Adrenal gland (tissue), 12 donors: Measurements from ENCODE around the gene HOXD1. TPM values are rescaled to one million over a fixed set of nuclear protein-coding genes. Genes with fewer than 3 reads are reported as not detected.
A peak's percentile ranks its signal among the peaks of the same experiment; 100 is the strongest.

ENCODE experiments used
- DNase-seq, 7 donors: peaks; one replicate each; pipeline ENCODE4 v3.0.0-alpha.2; 2019 to 2020
- H3K27ac ChIP-seq, 5 donors: fragments of 200-600 bp; sonication (generic) in 4 of 5; 1 replicate in 3 of 5; 2 replicates in 2 of 5; pipeline versions ENCODE4 v1.5.1 to v1.8.0; 2016 to 2020; ENCODE audit warnings: mild to moderate bottlenecking in 1 of 5
- H3K27me3 ChIP-seq: fragments of 200-600 bp; 2 replicates; pipeline ENCODE4 v1.8.0; 2021
- H3K36me3 ChIP-seq, 2 donors: fragments of 200-600 bp; replicated peaks in 1 of 2; 1 replicate in 1 of 2; 2 replicates in 1 of 2; pipeline versions ENCODE4 v1.5.1 to v1.8.0; 2018 to 2022
- H3K4me1 ChIP-seq, 2 donors: fragments of 200-600 bp; replicated peaks in 1 of 2; 1 replicate in 1 of 2; 2 replicates in 1 of 2; pipeline versions ENCODE4 v1.5.1 to v1.8.0; 2018 to 2021
- H3K4me3 ChIP-seq, 4 donors: fragments of 200-600 bp; sonication (generic) in 3 of 4; one replicate each; pipeline ENCODE4 v1.5.1; 2016 to 2018
- H3K9me3 ChIP-seq, 3 donors: fragments of 200-600 bp; sonication (generic) in 1 of 3; replicated peaks in 1 of 3; 1 replicate in 2 of 3; 2 replicates in 1 of 3; pipeline versions ENCODE4 v1.5.1 to v1.8.0; 2016 to 2021
- CTCF ChIP-seq, 6 experiments: fragments of 450-650 bp in 4 of 6; fragments of 200-600 bp in 2 of 6; sonication (generic) in 1 of 6; IDR thresholded peaks; 1 replicate in 5 of 6; 2 replicates in 1 of 6; pipeline versions ENCODE4 v1.5.1 to v1.8.0; 2016 to 2021; ENCODE audit warnings: antibody characterized with exemption in 6 of 6, mild to moderate bottlenecking in 2 of 6, moderate library complexity in 1 of 6
- POLR2A ChIP-seq, 2 donors: fragments of 450-650 bp; IDR thresholded peaks; one replicate each; pipeline ENCODE4 v1.6.1; 2017; ENCODE audit warnings: antibody characterized with exemption in 2 of 2, mild to moderate bottlenecking in 2 of 2, moderate library complexity in 1 of 2
- WGBS, 4 donors: extraction: QIAGEN DNeasy Blood & Tissue Kit in 2 of 4; methylation state at CpG; one replicate each; pipeline versions ENCODE4 v1.1.5 to v1.1.7; 2013 to 2017; 5-methylcytosine and 5-hydroxymethylcytosine counted together
- intact Hi-C, 2 donors: fragments of 100-400 bp; cut with DNase I; formaldehyde crosslinking; loops; one replicate each; pipeline versions ENCODE4 v1.14.1 to v1.15.0; 2022 to 2023
- polyA plus RNA-seq, 3 donors: library from polyadenylated mRNA; stranded (reverse); fragments of 200-250 nt in 2 of 3; fragments of 350-450 nt in 1 of 3; fragmentation: Illumina TruSeq in 1 of 3; extraction: RNeasy Lipid Tissue Mini Kit (QIAGEN cat#74804) in 1 of 3; gene quantifications; one replicate each; pipeline ENCODE4 v1.2.3, GENCODE V29; 2013 to 2014
- total RNA-seq, 9 donors: library from RNA; depleted of rRNA in 4 of 9; stranded (reverse); fragments of >200 nt in 4 of 9; fragments of 120-200 nt in 1 of 9; fragmentation: NEBNext Ultra II Directional in 1 of 9; extraction: Animal tissue kit (Norgen Biotek cat#: 25700) in 1 of 9; gene quantifications; one replicate each; pipeline versions ENCODE4 v1.1.0 to v1.2.4, GENCODE V29; 2013 to 2023
- donor health status: healthy with polysubstance abuse.
- donor health status: Bipolar disorder and iron deficiency.
- donor health status: DM: yes; HTN: yes; CAD: no.
- donor health status: DM: no; HTN: no; CAD: no.
- donor health status: DM: no; HTN: no; CAD: no.
- donor health status: DM: yes; HTN: yes; CAD: no.

Gene HOXD1
- total and polyA plus RNA-seq, 12 donors: 0.18 to 0.72 (median 0.31) TPM; not detected in 4

DNA sequence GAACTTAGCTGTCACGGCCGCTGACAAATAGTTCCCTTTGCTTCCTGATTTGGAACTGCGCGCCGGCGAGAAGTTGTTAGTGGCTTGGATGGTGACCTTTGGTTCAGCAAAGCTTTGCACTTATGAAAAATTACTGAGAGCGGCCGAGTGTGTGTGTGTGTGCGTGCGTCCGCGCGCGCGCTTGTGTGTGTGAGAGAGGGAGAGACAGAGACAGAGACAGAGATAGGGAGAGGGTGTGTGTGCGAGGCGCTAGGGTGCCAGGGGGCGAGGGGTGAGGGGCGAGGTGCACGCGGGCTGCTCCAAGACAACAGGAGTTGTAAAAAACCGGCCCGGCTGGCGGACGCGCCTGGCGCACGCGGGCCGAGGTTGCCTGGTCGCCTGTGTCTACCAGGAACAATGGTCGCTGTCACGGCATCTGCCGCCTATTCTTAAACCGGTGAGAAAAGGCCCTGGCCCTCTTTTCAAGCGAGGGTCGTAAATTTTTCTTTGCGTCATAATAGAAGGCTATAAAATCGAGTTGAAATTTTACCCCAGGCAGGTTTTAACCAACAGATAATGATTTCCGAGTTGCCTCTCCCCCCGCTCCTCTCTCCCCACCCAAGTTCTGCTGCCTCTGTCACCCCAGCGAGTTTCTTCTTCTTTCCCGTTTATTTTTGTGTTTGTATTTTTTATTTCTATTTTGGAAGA lies 30.8 kb upstream of the HOXD1 start:
- intact Hi-C loops: no loop called here
- Histone ChIP-seq H3K4me1 (no peaks in the 10 kb centered on the region), H3K36me3 (peaks cover 0 to 30% of the 10 kb centered on the region in 2 donors), H3K27ac (no peak overlapping the region), H3K27me3 (no peaks in the 10 kb centered on the region), H3K9me3 (no peaks in the 10 kb centered on the region), H3K4me3 (no peak overlapping the region)
- 58 to 66% (median 61%) methylated on average over 43 of the region's 43 CpGs for WGBS, 4 donors
- DNase-seq: peak in 2 of 7 donors; percentile 20 to 55
- TF ChIP-seq POLR2A (IDR thresholded peaks at IDR 0.05): no peak
- no peak for TF ChIP-seq CTCF (IDR thresholded peaks at IDR 0.05)

DNA sequence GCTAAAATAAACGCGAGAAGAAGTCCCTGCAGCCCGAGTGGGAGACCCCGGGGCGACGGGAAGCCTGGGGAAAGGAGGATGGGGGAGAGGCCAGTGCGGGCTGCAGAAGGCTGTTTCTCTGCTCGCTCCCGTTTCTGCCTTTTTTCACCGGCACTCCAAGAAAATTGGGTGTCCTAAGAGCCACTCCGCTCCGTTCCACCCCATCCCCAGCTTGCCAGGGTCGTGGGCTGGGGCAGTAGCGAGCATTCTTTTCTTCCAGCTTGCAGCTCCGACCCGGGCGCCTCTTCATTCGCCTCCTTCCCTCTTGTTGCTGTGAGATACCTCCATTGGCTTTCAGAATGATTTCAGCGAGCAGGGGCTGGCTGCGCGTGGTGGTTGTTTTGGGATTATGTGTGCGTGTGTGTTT lies 30.3 kb upstream of the HOXD1 start:
- intact Hi-C loops: no loop called here
- Histone ChIP-seq H3K9me3 (no peaks in the 10 kb centered on the region), H3K27ac (no peak overlapping the region), H3K4me3 (no peak overlapping the region), H3K36me3 (peaks cover 0 to 25% of the 10 kb centered on the region in 2 donors), H3K4me1 (no peaks in the 10 kb centered on the region), H3K27me3 (no peaks in the 10 kb centered on the region)
- DNase-seq: peak in 1 of 7 donors; percentile 49
- 68 to 84% (median 75%) methylated on average over 22 of the region's 22 CpGs for WGBS, 4 donors
- no peak for TF ChIP-seq CTCF (IDR thresholded peaks at IDR 0.05)
- no peak for TF ChIP-seq POLR2A (IDR thresholded peaks at IDR 0.05)

- WGBS, 4 donors: 68 to 82% (median 71%) methylated on average over 12 to 39 of the region's 39 CpGs
- intact Hi-C loops: no loop called here
These were observed 29.4 kb upstream of the HOXD1 start for GRCh38 chr2:176158855-176159662.

More at GRCh38 chr2:176158855-176159662, 29.4 kb upstream of the HOXD1 start:
- H3K4me1 ChIP-seq: no peaks in the 10 kb centered on the region
- no peaks in the 10 kb centered on the region for H3K27me3 ChIP-seq
- no peak overlapping the region for H3K27ac ChIP-seq
- H3K4me3 ChIP-seq: no peak overlapping the region
- no peak for TF ChIP-seq POLR2A (IDR thresholded peaks at IDR 0.05)
- TF ChIP-seq CTCF (IDR thresholded peaks at IDR 0.05): no peak
- peak in 1 of 7 donors; percentile 50 for DNase-seq
- no peaks in the 10 kb centered on the region for H3K9me3 ChIP-seq
- H3K36me3 ChIP-seq: peaks cover 0 to 16% of the 10 kb centered on the region in 2 donors
